ENCODE measurements around the gene SYNDIG1.

The SYNDIG1 gene

DNA sequence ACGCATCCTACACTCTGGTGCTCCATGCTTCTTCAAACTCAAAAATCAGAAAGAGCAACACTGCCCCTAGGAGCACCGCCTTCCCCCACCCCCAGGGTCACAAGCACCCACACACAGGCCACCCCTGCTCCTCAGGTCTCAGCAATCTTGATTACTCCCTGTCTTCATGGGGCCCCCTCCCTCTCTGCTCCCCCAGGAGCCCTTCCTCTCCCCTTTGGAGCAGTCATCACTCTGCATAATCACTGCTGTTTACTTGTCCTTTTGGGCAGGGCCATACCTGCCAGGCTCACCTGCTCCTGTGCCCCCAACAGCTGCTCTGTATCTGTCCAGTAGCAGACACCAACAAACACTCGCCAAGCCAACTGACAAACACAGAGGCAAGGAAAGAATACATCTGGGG lies 7.6 kb upstream of the SYNDIG1 start:
- Histone ChIP-seq H2AFZ (ENCODE audit: insufficient read depth, low read length, poor library complexity) (no peak overlapping the region), H2BK120ac (ENCODE audit: insufficient read depth, low read length, poor library complexity) (no peak overlapping the region), H4K8ac (ENCODE audit: low read depth, low read length) (no peak overlapping the region), H3K9ac (ENCODE audit: low read length) (no peak overlapping the region), H3K27ac (ENCODE audit: low read depth, low read length) (no peak overlapping the region), H3K23ac (ENCODE audit: low read length) (no peak overlapping the region), H3K4me1 (ENCODE audit: control insufficient read depth in 1 of 2, insufficient read depth in 2 of 2, low read length in 2 of 2) (peaks cover 0 to 1% of the 10 kb centered on the region in 2 experiments), H3K9me3 (ENCODE audit: insufficient read depth, low read depth, low read length) (no peaks in the 10 kb centered on the region), H3K14ac (ENCODE audit: low read length) (no peak overlapping the region), H3K36me3 (ENCODE audit: control insufficient read depth in 1 of 2, insufficient read depth in 2 of 2, low read length in 2 of 2) (no peaks in the 10 kb centered on the region), H2BK12ac (ENCODE audit: low read length) (no peak overlapping the region), H2AK5ac (ENCODE audit: low read length) (no peak overlapping the region), H3K4me2 (ENCODE audit: low read length) (no peak overlapping the region), H4K91ac (ENCODE audit: low read depth, low read length) (no peak overlapping the region), H3K18ac (ENCODE audit: low read length) (no peak overlapping the region), H3K79me1 (ENCODE audit: low read length) (no peaks in the 10 kb centered on the region), H3K4ac (ENCODE audit: low read depth, low read length) (no peak overlapping the region), H3K4me3 (ENCODE audit: low read depth, low read length) (no peak overlapping the region), H3K79me2 (ENCODE audit: control insufficient read depth, insufficient read depth, low read length, poor library complexity) (no peaks in the 10 kb centered on the region), H2BK5ac (ENCODE audit: low read depth, low read length, poor library complexity) (no peak overlapping the region), H3K27me3 (ENCODE audit: insufficient read depth, low read length) (no peaks in the 10 kb centered on the region), H4K12ac (ENCODE audit: low read depth, low read length) (no peak overlapping the region)
- DNase-seq, result no peak
- WGBS (ENCODE audit: extremely low coverage, insufficient coverage, insufficient read length), result no CpG with 5 or more reads among the region's 3 CpGs

- Histone ChIP-seq H4K12ac (ENCODE audit: low read depth, low read length) (no peak overlapping the region), H3K4me1 (ENCODE audit: control insufficient read depth in 1 of 2, insufficient read depth in 2 of 2, low read length in 2 of 2) (no peaks in the 10 kb centered on the region), H3K36me3 (ENCODE audit: control insufficient read depth in 1 of 2, insufficient read depth in 2 of 2, low read length in 2 of 2) (no peaks in the 10 kb centered on the region), H3K79me1 (ENCODE audit: low read length) (no peaks in the 10 kb centered on the region), H3K23ac (ENCODE audit: low read length) (no peak overlapping the region), H2BK5ac (ENCODE audit: low read depth, low read length, poor library complexity) (no peak overlapping the region), H4K8ac (ENCODE audit: low read depth, low read length) (no peak overlapping the region), H3K27me3 (ENCODE audit: insufficient read depth, low read length) (no peaks in the 10 kb centered on the region), H3K14ac (ENCODE audit: low read length) (no peak overlapping the region), H3K4ac (ENCODE audit: low read depth, low read length) (no peak overlapping the region), H2AFZ (ENCODE audit: insufficient read depth, low read length, poor library complexity) (no peak overlapping the region), H3K9ac (ENCODE audit: low read length) (no peak overlapping the region), H2BK12ac (ENCODE audit: low read length) (no peak overlapping the region), H2BK120ac (ENCODE audit: insufficient read depth, low read length, poor library complexity) (no peak overlapping the region), H3K27ac (ENCODE audit: low read depth, low read length) (no peak overlapping the region), H4K91ac (ENCODE audit: low read depth, low read length) (no peak overlapping the region), H3K4me3 (ENCODE audit: low read depth, low read length) (no peak overlapping the region), H3K79me2 (ENCODE audit: control insufficient read depth, insufficient read depth, low read length, poor library complexity) (no peaks in the 10 kb centered on the region), H3K4me2 (ENCODE audit: low read length) (no peak overlapping the region), H3K9me3 (ENCODE audit: insufficient read depth, low read depth, low read length) (no peaks in the 10 kb centered on the region), H2AK5ac (ENCODE audit: low read length) (no peak overlapping the region), H3K18ac (ENCODE audit: low read length) (no peak overlapping the region)
- no CpG with 5 or more reads among the region's 4 CpGs for WGBS (ENCODE audit: extremely low coverage, insufficient coverage, insufficient read length)
- no peak for DNase-seq
Observed at GRCh38 chr20:24462460-24463010, 6.9 kb upstream of the SYNDIG1 start.

DNA sequence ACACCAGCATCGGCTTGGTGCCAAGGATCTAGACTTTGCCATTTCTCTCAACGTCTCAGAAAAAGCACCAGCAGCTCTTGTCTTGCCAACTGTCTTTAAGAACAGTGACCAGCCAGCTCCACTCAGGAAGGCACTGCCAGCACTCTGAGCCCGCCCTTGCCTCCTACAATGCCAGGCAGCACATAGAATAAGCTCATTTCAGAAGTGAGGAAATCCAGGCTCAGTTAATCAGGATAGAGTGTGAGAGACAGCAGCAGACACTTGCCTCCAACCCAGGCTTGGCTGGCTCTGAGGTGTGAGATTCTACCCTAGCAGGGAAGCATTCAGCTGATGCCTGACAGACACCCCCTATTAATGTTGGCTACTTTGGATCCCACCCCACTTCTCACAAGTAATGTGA lies 4.3 kb upstream of the SYNDIG1 start:
- no peak overlapping the region for H2AFZ ChIP-seq (ENCODE audit: insufficient read depth, low read length, poor library complexity)
- no peak overlapping the region for H2AK5ac ChIP-seq (ENCODE audit: low read length)
- WGBS (ENCODE audit: extremely low coverage, insufficient coverage, insufficient read length), result no CpG with 5 or more reads among the region's 3 CpGs

DNA sequence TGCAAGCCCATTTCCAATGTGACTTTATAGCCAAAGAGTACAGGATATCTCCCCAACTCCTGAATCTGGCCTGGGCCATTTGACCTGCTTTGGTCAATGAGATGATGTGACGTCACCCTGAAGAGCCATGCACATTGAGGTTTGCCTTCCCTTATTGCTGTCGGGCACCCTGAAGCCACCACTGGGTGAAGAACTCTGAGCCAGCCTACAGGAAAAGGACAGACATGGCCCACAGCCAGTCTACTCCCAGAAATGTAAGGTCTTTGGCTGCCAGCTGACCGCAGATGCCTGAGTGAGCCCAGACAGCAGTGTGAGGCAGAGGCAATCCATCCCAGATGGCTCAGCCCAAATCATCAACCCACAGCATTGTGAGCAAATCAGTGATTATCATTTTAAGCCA lies 3.7 kb upstream of the SYNDIG1 start:
- H3K14ac ChIP-seq (ENCODE audit: low read length), result no peak overlapping the region
- H4K91ac ChIP-seq (ENCODE audit: low read depth, low read length), result no peak overlapping the region
- H2BK12ac ChIP-seq (ENCODE audit: low read length), result no peak overlapping the region
- no peak overlapping the region for H3K18ac ChIP-seq (ENCODE audit: low read length)
- H3K36me3 ChIP-seq (ENCODE audit: control insufficient read depth in 1 of 2, insufficient read depth in 2 of 2, low read length in 2 of 2), result no peaks in the 10 kb centered on the region
- H2BK5ac ChIP-seq (ENCODE audit: low read depth, low read length, poor library complexity), result no peak overlapping the region
- peaks cover under 1% of the 10 kb centered on the region for H3K79me2 ChIP-seq (ENCODE audit: control insufficient read depth, insufficient read depth, low read length, poor library complexity)
- H3K9me3 ChIP-seq (ENCODE audit: insufficient read depth, low read depth, low read length), result no peaks in the 10 kb centered on the region
- H2AK5ac ChIP-seq (ENCODE audit: low read length), result no peak overlapping the region
- no peak overlapping the region for H3K4ac ChIP-seq (ENCODE audit: low read depth, low read length)
- no peak overlapping the region for H3K4me3 ChIP-seq (ENCODE audit: low read depth, low read length)
- no peak for DNase-seq
- no CpG with 5 or more reads among the region's 3 CpGs for WGBS (ENCODE audit: extremely low coverage, insufficient coverage, insufficient read length)
- no peak overlapping the region for H2BK120ac ChIP-seq (ENCODE audit: insufficient read depth, low read length, poor library complexity)
- no peak overlapping the region for H3K27ac ChIP-seq (ENCODE audit: low read depth, low read length)
- no peak overlapping the region for H2AFZ ChIP-seq (ENCODE audit: insufficient read depth, low read length, poor library complexity)
- H3K4me1 ChIP-seq (ENCODE audit: control insufficient read depth in 1 of 2, insufficient read depth in 2 of 2, low read length in 2 of 2), result peaks cover 5 to 8% of the 10 kb centered on the region in 2 experiments
- H3K9ac ChIP-seq (ENCODE audit: low read length), result no peak overlapping the region
- H3K4me2 ChIP-seq (ENCODE audit: low read length), result no peak overlapping the region
- H4K12ac ChIP-seq (ENCODE audit: low read depth, low read length), result no peak overlapping the region
- no peak overlapping the region for H4K8ac ChIP-seq (ENCODE audit: low read depth, low read length)
- H3K79me1 ChIP-seq (ENCODE audit: low read length), result peaks cover 8% of the 10 kb centered on the region
- H3K27me3 ChIP-seq (ENCODE audit: insufficient read depth, low read length), result peaks cover 2% of the 10 kb centered on the region
- no peak overlapping the region for H3K23ac ChIP-seq (ENCODE audit: low read length)

More for the DNA sequence above, 4.3 kb upstream of the SYNDIG1 start:
- H3K79me2 ChIP-seq (ENCODE audit: control insufficient read depth, insufficient read depth, low read length, poor library complexity), result no peaks in the 10 kb centered on the region
- H3K23ac ChIP-seq (ENCODE audit: low read length), result no peak overlapping the region
- H2BK120ac ChIP-seq (ENCODE audit: insufficient read depth, low read length, poor library complexity), result no peak overlapping the region
- H4K8ac ChIP-seq (ENCODE audit: low read depth, low read length), result no peak overlapping the region
- peaks cover 8% of the 10 kb centered on the region for H3K79me1 ChIP-seq (ENCODE audit: low read length)
- H3K4me1 ChIP-seq (ENCODE audit: control insufficient read depth in 1 of 2, insufficient read depth in 2 of 2, low read length in 2 of 2), result peaks cover 0 to 6% of the 10 kb centered on the region in 2 experiments
- H3K18ac ChIP-seq (ENCODE audit: low read length), result no peak overlapping the region
- no peak for DNase-seq
- no peak overlapping the region for H3K27ac ChIP-seq (ENCODE audit: low read depth, low read length)
- peaks cover 2% of the 10 kb centered on the region for H3K27me3 ChIP-seq (ENCODE audit: insufficient read depth, low read length)
- H3K4me2 ChIP-seq (ENCODE audit: low read length), result no peak overlapping the region
- H3K36me3 ChIP-seq (ENCODE audit: control insufficient read depth in 1 of 2, insufficient read depth in 2 of 2, low read length in 2 of 2), result no peaks in the 10 kb centered on the region
- no peak overlapping the region for H2BK5ac ChIP-seq (ENCODE audit: low read depth, low read length, poor library complexity)
- no peak overlapping the region for H4K12ac ChIP-seq (ENCODE audit: low read depth, low read length)
- no peaks in the 10 kb centered on the region for H3K9me3 ChIP-seq (ENCODE audit: insufficient read depth, low read depth, low read length)
- H3K9ac ChIP-seq (ENCODE audit: low read length), result no peak overlapping the region
- H3K4ac ChIP-seq (ENCODE audit: low read depth, low read length), result no peak overlapping the region
- H3K14ac ChIP-seq (ENCODE audit: low read length), result no peak overlapping the region
- no peak overlapping the region for H4K91ac ChIP-seq (ENCODE audit: low read depth, low read length)
- H2BK12ac ChIP-seq (ENCODE audit: low read length), result no peak overlapping the region
- H3K4me3 ChIP-seq (ENCODE audit: low read depth, low read length), result no peak overlapping the region
